ENCODE data around the gene SURF4. TPM values are rescaled to one million over a fixed set of nuclear protein-coding genes. Genes with fewer than 3 reads are reported as not detected.

SURF4 gene
- total RNA-seq, 1 donor from 2014 or later, result 169 TPM

- Mint-ChIP-seq H3K27ac (ENCODE audit: unreplicated experiment) (no peak overlapping the region), H3K4me3 (ENCODE audit: unreplicated experiment) (no peak overlapping the region), H3K36me3 (ENCODE audit: low read depth, unreplicated experiment) (peaks cover 41% of the 10 kb centered on the region), H3K9me3 (ENCODE audit: unreplicated experiment) (no peaks in the 10 kb centered on the region), H3K27me3 (ENCODE audit: unreplicated experiment) (peaks cover 15% of the 10 kb centered on the region), H3K4me1 (ENCODE audit: unreplicated experiment) (peaks cover 17% of the 10 kb centered on the region)
- TF ChIP-seq CTCF (IDR thresholded peaks at IDR 0.05; ENCODE audit: unreplicated experiment), result no peak
- no peak for DNase-seq (ENCODE audit: low spot score)
These were observed 23.1 kb downstream of the SURF4 start for GRCh38 chr9:133352635-133353340.

GRCh38 chr9:133351908-133352634, 23.8 kb downstream of the SURF4 start:
- Mint-ChIP-seq H3K4me3 (ENCODE audit: unreplicated experiment) (peak overlapping the region; percentile 74), H3K4me1 (ENCODE audit: unreplicated experiment) (peaks cover 15% of the 10 kb centered on the region), H3K27me3 (ENCODE audit: unreplicated experiment) (peaks cover 15% of the 10 kb centered on the region), H3K36me3 (ENCODE audit: low read depth, unreplicated experiment) (peaks cover 39% of the 10 kb centered on the region), H3K27ac (ENCODE audit: unreplicated experiment) (no peak overlapping the region), H3K9me3 (ENCODE audit: unreplicated experiment) (no peaks in the 10 kb centered on the region)
- DNase-seq (ENCODE audit: low spot score), result peak; percentile 56
- TF ChIP-seq CTCF (IDR thresholded peaks at IDR 0.05; ENCODE audit: unreplicated experiment), result peak; percentile 46

GRCh38 chr9:133351526-133351907, 24.3 kb downstream of the SURF4 start:
- H3K36me3 Mint-ChIP-seq (ENCODE audit: low read depth, unreplicated experiment), result peaks cover 42% of the 10 kb centered on the region
- H3K4me1 Mint-ChIP-seq (ENCODE audit: unreplicated experiment), result peaks cover 19% of the 10 kb centered on the region
- peaks cover 15% of the 10 kb centered on the region for H3K27me3 Mint-ChIP-seq (ENCODE audit: unreplicated experiment)
- DNase-seq (ENCODE audit: low spot score), result no peak
- H3K9me3 Mint-ChIP-seq (ENCODE audit: unreplicated experiment), result no peaks in the 10 kb centered on the region
- no peak overlapping the region for H3K4me3 Mint-ChIP-seq (ENCODE audit: unreplicated experiment)
- no peak overlapping the region for H3K27ac Mint-ChIP-seq (ENCODE audit: unreplicated experiment)
- TF ChIP-seq CTCF (IDR thresholded peaks at IDR 0.05; ENCODE audit: unreplicated experiment), result no peak

- TF ChIP-seq CTCF (IDR thresholded peaks at IDR 0.05; ENCODE audit: unreplicated experiment), result no peak
- H3K27ac Mint-ChIP-seq (ENCODE audit: unreplicated experiment), result no peak overlapping the region
- H3K4me3 Mint-ChIP-seq (ENCODE audit: unreplicated experiment), result peak overlapping the region; percentile 99
- peaks cover 15% of the 10 kb centered on the region for H3K27me3 Mint-ChIP-seq (ENCODE audit: unreplicated experiment)
- DNase-seq (ENCODE audit: low spot score), result no peak
- peaks cover 42% of the 10 kb centered on the region for H3K36me3 Mint-ChIP-seq (ENCODE audit: low read depth, unreplicated experiment)
- H3K9me3 Mint-ChIP-seq (ENCODE audit: unreplicated experiment), result no peaks in the 10 kb centered on the region
- peaks cover 22% of the 10 kb centered on the region for H3K4me1 Mint-ChIP-seq (ENCODE audit: unreplicated experiment)
These were observed 25.8 kb downstream of the SURF4 start for GRCh38 chr9:133349965-133350616.

Measured in endothelial cell (in vitro differentiated cells).